Measurements from ENCODE around the gene TMC6. TPM values are rescaled to one million over a fixed set of nuclear protein-coding genes. Genes with fewer than 3 reads are reported as not detected.
A peak's percentile ranks its signal among the peaks of the same experiment; 100 is the strongest.

The TMC6 gene
- total and polyA plus RNA-seq, 4 experiments from 2014 or later: 258 to 702 (median 498) TPM

GRCh38 chr17:78064708-78065107 is 63.8 kb downstream of the TMC6 start:
- peaks cover 18 to 50% of the 10 kb centered on the region in 2 donors for H3K36me3 Mint-ChIP-seq
- no peak for DNase-seq
- no peaks in the 10 kb centered on the region for H3K4me1 ChIP-seq (ENCODE audit: insufficient read depth, low read length)
- H3K4me3 Mint-ChIP-seq: no peak overlapping the region
- POLR2A ChIA-PET (ENCODE audit: partially characterized antibody): no interaction called here
- H3K27me3 Mint-ChIP-seq: no peaks in the 10 kb centered on the region
- peak overlapping the region in 3 of 7 donors; percentile 13 to 69 (median 24) for H3K27ac Mint-ChIP-seq
- CTCF ChIA-PET (ENCODE audit: partially characterized antibody): no interaction called here
- H3K4me3 ChIP-seq (ENCODE audit: low read length in 2 of 2): no peak overlapping the region
- intact Hi-C loops (cut with micrococcal nuclease): no loop called here
- H3K9me3 ChIP-seq (ENCODE audit: control insufficient read depth in 1 of 2, low read length in 2 of 2): no peaks in the 10 kb centered on the region
- H3K27ac ChIP-seq (ENCODE audit: low read depth, low read length): no peak overlapping the region
- H3K36me3 ChIP-seq (ENCODE audit: insufficient read depth, low read length): peaks cover 28% of the 10 kb centered on the region
- no peaks in the 10 kb centered on the region for H3K27me3 ChIP-seq (ENCODE audit: insufficient read depth, low read length)
- no peaks in the 10 kb centered on the region for H3K9me3 Mint-ChIP-seq
- H3K4me1 Mint-ChIP-seq: peaks cover 7 to 12% (median 11%) of the 10 kb centered on the region in 4 donors

GRCh38 chr17:78063489-78063888 is 65.1 kb downstream of the TMC6 start:
- CTCF ChIA-PET (ENCODE audit: partially characterized antibody): interaction anchor here (0.7 kb wide), 1 partner anchor 11 kb away, joined by 3 read pairs; no protein-coding TSS in a partner anchor
- no peak overlapping the region for H3K27ac ChIP-seq (ENCODE audit: low read depth, low read length)
- no peak overlapping the region for H3K4me3 Mint-ChIP-seq
- peaks cover 9 to 15% (median 13%) of the 10 kb centered on the region in 4 donors for H3K4me1 Mint-ChIP-seq
- H3K27ac Mint-ChIP-seq: peak overlapping the region in 3 of 7 donors; percentile 9 to 62 (median 54)
- DNase-seq: no peak
- H3K36me3 Mint-ChIP-seq: peaks cover 11 to 50% of the 10 kb centered on the region in 2 donors
- H3K27me3 ChIP-seq (ENCODE audit: insufficient read depth, low read length): no peaks in the 10 kb centered on the region
- no peaks in the 10 kb centered on the region for H3K27me3 Mint-ChIP-seq
- POLR2A ChIA-PET (ENCODE audit: partially characterized antibody): no interaction called here
- no peak overlapping the region for H3K4me3 ChIP-seq (ENCODE audit: low read length in 2 of 2)
- H3K9me3 ChIP-seq (ENCODE audit: control insufficient read depth in 1 of 2, low read length in 2 of 2): no peaks in the 10 kb centered on the region
- no peaks in the 10 kb centered on the region for H3K4me1 ChIP-seq (ENCODE audit: insufficient read depth, low read length)
- no peaks in the 10 kb centered on the region for H3K9me3 Mint-ChIP-seq
- H3K36me3 ChIP-seq (ENCODE audit: insufficient read depth, low read length): peaks cover 16% of the 10 kb centered on the region
- intact Hi-C loops (cut with micrococcal nuclease): no loop called here

GRCh38 chr17:78062596-78062995 is 66.0 kb downstream of the TMC6 start:
- H3K36me3 Mint-ChIP-seq: peaks cover 11 to 52% of the 10 kb centered on the region in 2 donors
- H3K9me3 Mint-ChIP-seq: no peaks in the 10 kb centered on the region
- POLR2A ChIA-PET (ENCODE audit: partially characterized antibody): no interaction called here
- intact Hi-C loops (cut with micrococcal nuclease): no loop called here
- no peak overlapping the region for H3K4me3 Mint-ChIP-seq
- Histone ChIP-seq H3K36me3 (ENCODE audit: insufficient read depth, low read length) (peaks cover 12% of the 10 kb centered on the region), H3K4me1 (ENCODE audit: insufficient read depth, low read length) (no peaks in the 10 kb centered on the region), H3K27ac (ENCODE audit: low read depth, low read length) (no peak overlapping the region), H3K4me3 (ENCODE audit: low read length in 2 of 2) (no peak overlapping the region), H3K27me3 (ENCODE audit: insufficient read depth, low read length) (no peaks in the 10 kb centered on the region), H3K9me3 (ENCODE audit: control insufficient read depth in 1 of 2, low read length in 2 of 2) (no peaks in the 10 kb centered on the region)
- no peaks in the 10 kb centered on the region for H3K27me3 Mint-ChIP-seq
- peaks cover 11 to 23% (median 15%) of the 10 kb centered on the region in 4 donors for H3K4me1 Mint-ChIP-seq
- peak overlapping the region in 3 of 7 donors; percentile 2 to 43 (median 9) for H3K27ac Mint-ChIP-seq
- CTCF ChIA-PET (ENCODE audit: partially characterized antibody): interaction anchor here (1.2 to 1.3 kb wide), 2 partner anchors 23 to 42 kb away, joined by 3 to 4 read pairs; no protein-coding TSS in a partner anchor
- no peak for DNase-seq

Other genes starting within 250 kb of the TMC6 start
- 100 to 1,000 TPM; 105 to 112 TPM for gene TNRC6C, start 170.1 kb downstream of the TMC6 start, total RNA-seq
- gene TNRC6C, start 170.1 kb downstream of the TMC6 start, polyA plus RNA-seq: 1 to 10 TPM; 1.3 to 9.4 TPM
- gene TMC8, start 2.0 kb upstream of the TMC6 start, total RNA-seq: 100 to 1,000 TPM; 424 to 430 TPM
- 100 to 1,000 TPM in 1 of 2 donors, 10 to 100 TPM in 1; 77.7 to 172 TPM for gene TMC8, start 2.0 kb upstream of the TMC6 start, polyA plus RNA-seq
- not detected for gene C17orf99, start 17.6 kb upstream of the TMC6 start, total RNA-seq
- gene C17orf99, start 17.6 kb upstream of the TMC6 start, polyA plus RNA-seq: not detected
- 10 to 100 TPM; 60.3 to 61.6 TPM for gene SYNGR2, start 39.8 kb upstream of the TMC6 start, total RNA-seq
- gene SYNGR2, start 39.8 kb upstream of the TMC6 start, polyA plus RNA-seq: 100 to 1,000 TPM; 144 to 234 TPM
- gene TK1, start 58.3 kb upstream of the TMC6 start, total RNA-seq: under 1 TPM in 1 of 2 experiments, not detected in 1; 0.55 TPM
- gene TK1, start 58.3 kb upstream of the TMC6 start, polyA plus RNA-seq: 1 to 10 TPM in 1 of 2 donors, under 1 TPM in 1; 0.88 to 1.4 TPM
- gene AFMID, start 58.6 kb upstream of the TMC6 start, total RNA-seq: 1 to 10 TPM; 3.6 to 3.8 TPM
- gene AFMID, start 58.6 kb upstream of the TMC6 start, polyA plus RNA-seq: 1 to 10 TPM in 1 of 2 donors, not detected in 1; 2.2 TPM
- gene BIRC5, start 85.5 kb upstream of the TMC6 start, total RNA-seq: under 1 TPM in 1 of 2 experiments, not detected in 1; 0.32 TPM
- under 1 TPM in 1 of 2 donors, not detected in 1; 0.18 TPM for gene BIRC5, start 85.5 kb upstream of the TMC6 start, polyA plus RNA-seq
- not detected for gene TMEM235, start 102.9 kb upstream of the TMC6 start, total RNA-seq
- gene TMEM235, start 102.9 kb upstream of the TMC6 start, polyA plus RNA-seq: not detected
- 1 to 10 TPM; 7.5 to 8.4 TPM for gene SOCS3, start 231.3 kb upstream of the TMC6 start, total RNA-seq
- gene SOCS3, start 231.3 kb upstream of the TMC6 start, polyA plus RNA-seq: 100 to 1,000 TPM in 1 of 2 donors, 10 to 100 TPM in 1; 60.8 to 220 TPM
- gene PGS1, start 249.9 kb upstream of the TMC6 start, total RNA-seq: 10 to 100 TPM; 84.4 to 84.8 TPM
- 10 to 100 TPM; 33.9 to 36.6 TPM for gene PGS1, start 249.9 kb upstream of the TMC6 start, polyA plus RNA-seq